ENCODE results near the gene TNFAIP8.

TNFAIP8 gene

DNA sequence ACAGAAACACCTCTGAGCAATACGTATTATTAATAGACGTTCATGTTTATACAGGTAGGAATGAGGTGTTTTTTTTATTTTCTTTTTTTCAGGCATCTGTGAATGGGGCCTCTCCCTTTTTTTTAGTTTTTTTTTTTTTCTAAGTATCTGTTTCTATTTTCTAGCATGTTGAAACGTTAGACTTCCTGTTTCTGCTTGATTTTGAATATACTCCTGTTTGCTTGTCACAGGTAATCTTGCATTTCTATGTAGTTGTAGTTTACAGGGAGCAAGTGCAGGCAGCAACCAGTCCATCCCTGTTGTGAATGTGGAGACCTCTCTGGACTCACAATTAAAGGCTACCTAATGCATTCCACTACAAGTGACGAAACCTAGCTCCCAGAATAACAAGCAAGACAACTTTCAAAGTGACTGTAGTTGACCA, 22.8 kb upstream of the TNFAIP8 start:
- H3K4me3 ChIP-seq (replicated peaks; ENCODE audit: low read depth, low read length): no peak overlapping the region
- no peak for DNase-seq (ENCODE audit: extremely low read depth, low read depth)
- no peak for TF ChIP-seq CTCF (IDR thresholded peaks at IDR 0.05; ENCODE audit: low read depth, low read length, missing control alignments)

DNA sequence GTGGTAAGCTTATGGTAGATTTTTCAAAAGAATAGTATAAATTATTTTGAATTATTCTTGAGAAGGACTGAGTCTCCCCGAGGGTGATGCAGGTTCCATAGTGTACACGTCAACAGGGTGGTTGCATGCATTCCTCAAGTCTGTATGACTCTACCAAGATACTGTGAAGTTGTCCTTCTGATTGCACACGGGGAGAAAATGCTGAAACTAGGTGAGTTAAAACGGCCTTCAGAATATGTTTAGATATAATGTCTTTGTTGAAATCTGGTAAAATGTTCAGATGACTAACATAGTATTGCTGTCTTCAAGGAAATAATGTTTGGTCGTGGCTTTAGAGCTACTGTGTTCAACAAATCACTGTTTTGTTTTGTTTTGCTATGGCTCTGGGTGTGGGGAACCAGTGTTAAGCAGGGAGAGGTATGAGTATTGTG, 22.4 kb upstream of the TNFAIP8 start:
- DNase-seq (ENCODE audit: extremely low read depth, low read depth): no peak
- H3K4me3 ChIP-seq (replicated peaks; ENCODE audit: low read depth, low read length): no peak overlapping the region
- TF ChIP-seq CTCF (IDR thresholded peaks at IDR 0.05; ENCODE audit: low read depth, low read length, missing control alignments): no peak

GRCh38 chr5:119335261-119335677, 20.6 kb upstream of the TNFAIP8 start:
- no peak for TF ChIP-seq CTCF (IDR thresholded peaks at IDR 0.05; ENCODE audit: low read depth, low read length, missing control alignments)
- no peak for DNase-seq (ENCODE audit: extremely low read depth, low read depth)
- no peak overlapping the region for H3K4me3 ChIP-seq (replicated peaks; ENCODE audit: low read depth, low read length)

DNA sequence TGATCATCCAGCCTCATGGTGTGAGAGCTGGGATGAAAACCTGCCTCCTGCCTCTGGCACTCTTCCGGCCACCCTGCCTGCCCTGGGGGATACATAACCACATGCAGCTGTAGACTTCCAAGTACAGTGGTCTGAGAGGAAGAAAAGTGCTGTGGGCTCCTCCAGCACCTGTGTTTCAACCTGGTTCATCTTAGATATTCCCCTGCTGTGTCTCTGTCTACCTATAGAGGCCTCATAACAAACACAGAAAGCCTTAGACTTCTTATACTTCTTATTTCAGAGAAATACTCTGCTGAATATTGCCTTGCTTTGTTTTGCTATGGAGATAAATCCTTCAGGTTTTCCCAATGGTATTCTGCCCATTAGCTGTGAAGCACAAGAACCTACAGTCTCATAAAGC, 19.6 kb upstream of the TNFAIP8 start:
- H3K4me3 ChIP-seq (replicated peaks; ENCODE audit: low read depth, low read length): no peak overlapping the region
- TF ChIP-seq CTCF (IDR thresholded peaks at IDR 0.05; ENCODE audit: low read depth, low read length, missing control alignments): no peak
- DNase-seq (ENCODE audit: extremely low read depth, low read depth): no peak

DNA sequence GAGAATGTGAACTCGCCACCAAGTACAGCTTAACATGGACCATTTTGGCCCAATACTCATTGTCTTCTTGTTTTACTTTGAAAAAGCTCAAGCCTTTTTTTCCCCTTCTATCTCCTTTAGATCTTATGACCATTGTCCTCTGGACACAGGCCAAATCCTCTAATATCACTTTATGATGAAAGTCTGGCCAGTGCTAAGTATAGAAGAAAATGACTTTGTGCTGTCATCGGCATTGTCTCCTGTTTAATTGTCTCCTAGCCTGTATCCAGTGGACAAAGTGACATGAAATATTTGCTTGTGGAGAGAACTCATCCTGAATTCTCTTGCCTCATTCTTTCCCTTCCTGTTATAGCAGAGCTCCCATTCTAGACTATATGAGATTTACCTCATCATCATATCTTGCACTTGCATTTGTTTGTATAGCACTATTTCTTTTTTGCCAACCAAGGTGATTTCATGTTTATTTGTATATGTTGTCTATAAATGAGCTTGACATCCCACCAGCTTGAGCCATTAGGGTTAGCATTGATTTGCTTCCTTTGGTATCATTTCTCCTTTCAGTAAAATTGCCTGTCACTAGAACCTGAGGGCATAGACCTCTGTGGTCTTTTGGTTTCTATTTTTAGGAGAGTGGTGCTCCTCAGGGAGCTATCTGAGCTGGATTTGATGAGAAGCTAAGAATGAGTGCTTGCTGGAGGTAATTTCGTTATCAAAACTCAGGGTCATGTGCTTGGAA, 18.8 kb upstream of the TNFAIP8 start:
- no peak for DNase-seq (ENCODE audit: extremely low read depth, low read depth)
- TF ChIP-seq CTCF (IDR thresholded peaks at IDR 0.05; ENCODE audit: low read depth, low read length, missing control alignments): no peak
- no peak overlapping the region for H3K4me3 ChIP-seq (replicated peaks; ENCODE audit: low read depth, low read length)

DNA sequence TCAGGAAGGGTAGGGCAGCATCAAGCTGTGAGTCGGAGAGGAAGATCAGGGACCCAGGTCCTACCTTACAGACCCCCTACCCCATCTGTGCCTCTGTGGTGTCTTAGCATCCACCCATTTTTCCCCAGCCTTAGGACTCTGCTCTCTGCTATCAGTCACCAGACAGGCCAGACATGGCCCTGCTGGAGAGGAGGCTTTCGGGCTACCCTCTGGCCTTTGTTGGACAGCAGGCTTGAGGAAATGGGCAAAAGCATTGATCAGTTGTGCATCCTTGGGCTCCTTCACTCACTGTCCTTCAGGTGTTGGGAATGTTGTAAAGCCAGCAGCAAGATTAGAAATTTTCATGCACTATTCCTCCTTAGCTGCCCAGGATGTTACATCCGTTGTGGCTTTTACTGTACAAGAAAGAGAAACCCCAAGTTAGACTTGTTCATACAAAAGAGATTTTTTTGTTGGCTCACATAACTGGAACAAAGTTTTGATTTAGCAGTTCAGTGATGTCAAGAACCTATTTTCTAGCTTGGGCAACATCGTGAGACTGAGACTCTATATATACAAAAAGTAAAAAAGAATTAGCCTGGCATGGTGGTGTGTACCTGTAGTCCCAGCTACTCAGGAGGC, 17.4 kb upstream of the TNFAIP8 start:
- no peak for TF ChIP-seq CTCF (IDR thresholded peaks at IDR 0.05; ENCODE audit: low read depth, low read length, missing control alignments)
- no peak overlapping the region for H3K4me3 ChIP-seq (replicated peaks; ENCODE audit: low read depth, low read length)
- no peak for DNase-seq (ENCODE audit: extremely low read depth, low read depth)

Data from HFF-Myc (cell line).